ENCODE measurements around the gene ERC1. TPM values are rescaled to one million over a fixed set of nuclear protein-coding genes. Genes with fewer than 3 reads are reported as not detected.
"Not testable (repeated sequence)": the region's sequence is repeated elsewhere in the genome, so short reads cannot be mapped to it uniquely, and the experiment has no call there.

Gene ERC1
- total and polyA plus RNA-seq, 12 donors, result 6.5 to 67.5 (median 47.5) TPM

DNA sequence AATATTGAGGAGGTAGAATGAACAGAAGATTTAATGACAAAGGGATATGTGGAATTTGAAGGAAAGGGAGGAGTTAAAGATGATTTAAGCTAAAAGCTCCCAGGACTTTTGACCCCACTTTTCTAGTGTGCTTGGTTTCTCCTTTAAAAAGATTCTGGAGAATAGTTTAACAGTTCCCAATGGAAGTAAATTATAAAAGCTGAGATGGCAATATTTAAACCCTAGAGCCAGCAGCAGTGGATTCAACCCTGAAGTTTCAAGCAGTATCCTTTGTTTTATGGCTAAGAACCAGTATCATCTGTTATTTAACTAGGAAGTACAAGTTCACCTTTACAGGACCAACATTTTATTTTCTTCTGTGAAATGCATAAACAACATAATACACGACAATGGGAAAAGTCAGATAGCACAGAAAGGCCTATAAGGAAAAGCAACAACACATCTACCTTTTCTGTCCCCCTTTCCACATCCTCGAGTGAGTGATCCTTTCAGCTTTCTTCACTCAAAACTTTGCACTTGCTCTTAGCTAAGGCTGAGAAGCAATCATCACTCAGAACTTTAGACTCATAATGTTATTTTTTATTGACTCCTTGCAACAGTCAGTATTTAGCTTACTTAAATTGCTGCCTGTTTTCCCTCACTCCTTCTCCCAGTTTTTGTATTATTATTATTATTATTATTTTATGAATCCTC lies 338.9 kb downstream of the ERC1 start:
- intact Hi-C loops (cut with DNase I), result no loop called here
- whole genome bisulfite sequencing, 2 donors, result 86 to 87% methylated on average over 2 of the region's 2 CpGs
- ATAC-seq, result no peak

DNA sequence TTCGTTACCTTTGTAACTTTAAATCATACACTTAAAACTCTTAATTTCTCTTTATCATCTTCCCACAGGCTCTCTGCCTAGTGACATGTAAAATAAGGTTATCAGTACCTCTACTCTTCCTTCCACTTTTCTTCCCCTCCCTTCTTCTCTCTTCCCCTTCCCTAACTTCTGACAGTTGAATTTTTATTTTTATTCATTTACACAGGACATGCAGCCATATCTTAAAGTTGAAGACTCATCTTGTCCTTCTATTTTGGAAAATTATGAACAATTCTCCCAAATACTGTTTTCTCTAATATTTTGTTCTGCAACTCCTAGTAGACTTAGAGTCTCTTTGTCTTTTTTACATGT lies 339.4 kb downstream of the ERC1 start:
- Histone ChIP-seq H3K27ac (no peak overlapping the region), H3K36me3 (no peaks in the 10 kb centered on the region), H3K9me3 (peaks cover 0 to 6% (median 0%) of the 10 kb centered on the region in 11 donors), H3K27me3 (no peaks in the 10 kb centered on the region), H3K4me3 (no peak overlapping the region), H3K4me1 (peaks cover 0 to 8% (median 0%) of the 10 kb centered on the region in 9 donors)
- 95 to 100% methylated on average over 1 of the region's 1 CpG for WGBS, 2 donors
- no peak for ATAC-seq
- TF ChIP-seq, protein P1, sequence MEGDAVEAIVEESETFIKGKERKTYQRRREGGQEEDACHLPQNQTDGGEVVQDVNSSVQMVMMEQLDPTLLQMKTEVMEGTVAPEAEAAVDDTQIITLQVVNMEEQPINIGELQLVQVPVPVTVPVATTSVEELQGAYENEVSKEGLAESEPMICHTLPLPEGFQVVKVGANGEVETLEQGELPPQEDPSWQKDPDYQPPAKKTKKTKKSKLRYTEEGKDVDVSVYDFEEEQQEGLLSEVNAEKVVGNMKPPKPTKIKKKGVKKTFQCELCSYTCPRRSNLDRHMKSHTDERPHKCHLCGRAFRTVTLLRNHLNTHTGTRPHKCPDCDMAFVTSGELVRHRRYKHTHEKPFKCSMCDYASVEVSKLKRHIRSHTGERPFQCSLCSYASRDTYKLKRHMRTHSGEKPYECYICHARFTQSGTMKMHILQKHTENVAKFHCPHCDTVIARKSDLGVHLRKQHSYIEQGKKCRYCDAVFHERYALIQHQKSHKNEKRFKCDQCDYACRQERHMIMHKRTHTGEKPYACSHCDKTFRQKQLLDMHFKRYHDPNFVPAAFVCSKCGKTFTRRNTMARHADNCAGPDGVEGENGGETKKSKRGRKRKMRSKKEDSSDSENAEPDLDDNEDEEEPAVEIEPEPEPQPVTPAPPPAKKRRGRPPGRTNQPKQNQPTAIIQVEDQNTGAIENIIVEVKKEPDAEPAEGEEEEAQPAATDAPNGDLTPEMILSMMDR (IDR thresholded peaks at IDR 0.05), result no peak
- no peak for DNase-seq
- intact Hi-C loops (cut with DNase I), result no loop called here

More for the DNA sequence above, 338.9 kb downstream of the ERC1 start:
- Histone ChIP-seq H3K4me3 (no peak overlapping the region), H3K36me3 (no peaks in the 10 kb centered on the region), H3K9me3 (peaks cover 0 to 6% (median 0%) of the 10 kb centered on the region in 11 donors), H3K4me1 (peaks cover 0 to 13% (median 0%) of the 10 kb centered on the region in 9 donors), H3K27ac (no peak overlapping the region), H3K27me3 (no peaks in the 10 kb centered on the region)
- TF ChIP-seq, protein P1 (IDR thresholded peaks at IDR 0.05), result no peak
- no peak for DNase-seq

DNA sequence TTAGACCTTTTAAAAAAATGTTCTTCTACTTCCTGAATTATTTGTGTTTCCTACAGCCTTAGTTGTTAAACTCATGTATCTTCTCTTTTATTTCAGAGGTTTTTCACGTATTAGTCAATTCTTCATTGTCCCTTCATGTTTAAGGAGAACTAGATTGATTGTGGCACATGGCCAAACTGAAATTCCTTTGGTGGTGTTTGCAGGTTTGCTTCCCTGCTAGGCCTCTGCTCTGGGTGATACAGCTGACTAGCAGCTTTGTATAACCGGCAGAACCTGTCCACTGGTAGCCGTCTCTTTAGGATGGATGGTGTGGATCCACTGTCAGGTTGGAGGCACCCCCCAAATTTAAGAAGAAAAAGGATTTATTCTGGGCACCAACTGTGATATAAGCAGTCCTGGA lies 341.3 kb downstream of the ERC1 start:
- Histone ChIP-seq H3K36me3 (no peaks in the 10 kb centered on the region), H3K27ac (no peak overlapping the region), H3K4me1 (peaks cover 0 to 6% (median 0%) of the 10 kb centered on the region in 9 donors), H3K9me3 (peaks cover 0 to 6% (median 0%) of the 10 kb centered on the region in 11 donors), H3K4me3 (no peak overlapping the region), H3K27me3 (no peaks in the 10 kb centered on the region)
- ATAC-seq, result no peak
- TF ChIP-seq, protein P1 (IDR thresholded peaks at IDR 0.05), result no peak
- no peak for DNase-seq
- intact Hi-C loops (cut with DNase I), result no loop called here
- WGBS, 2 donors, result 60 to 69% methylated on average over 3 of the region's 3 CpGs

DNA sequence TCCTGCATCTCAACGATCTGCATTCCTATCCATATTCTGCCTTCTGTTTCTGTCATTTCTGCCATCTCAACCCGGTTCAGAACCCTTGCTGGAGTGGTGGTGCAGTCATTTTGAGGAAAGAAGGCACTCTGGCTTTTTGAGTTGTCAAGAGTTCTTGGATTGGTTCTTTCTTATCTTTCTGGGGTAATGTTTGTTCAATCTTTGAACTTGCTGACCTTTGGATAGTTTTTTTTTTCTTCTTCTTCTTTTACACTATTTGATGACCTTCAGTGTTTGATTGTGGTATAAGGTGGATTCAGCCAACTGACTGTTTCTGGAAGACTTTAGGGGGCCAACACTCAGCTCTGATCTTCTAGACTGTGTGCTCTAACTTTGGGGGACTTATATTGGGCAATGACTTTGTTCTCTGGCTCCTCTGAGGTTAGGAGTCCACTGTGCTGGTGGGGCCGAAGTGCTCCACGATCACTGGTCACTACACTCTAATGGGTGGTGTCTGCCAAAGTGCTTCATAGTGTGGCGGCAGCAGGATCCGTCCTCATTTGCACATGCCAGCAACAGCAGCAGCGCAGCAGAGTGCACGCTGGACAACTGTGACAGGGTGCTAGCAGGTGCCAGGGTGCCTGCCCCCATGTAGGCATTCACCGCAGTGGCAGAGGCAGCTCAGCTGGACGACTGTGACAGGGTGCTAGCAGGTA lies 347.6 kb downstream of the ERC1 start:
- intact Hi-C loops (cut with DNase I), result no loop called here
- Histone ChIP-seq H3K27ac (no peak overlapping the region), H3K27me3 (no peaks in the 10 kb centered on the region), H3K9me3 (peaks cover 0 to 6% (median 0%) of the 10 kb centered on the region in 11 donors), H3K4me1 (peaks cover 0 to 17% (median 0%) of the 10 kb centered on the region in 9 donors), H3K36me3 (peaks cover 0 to 7% (median 0%) of the 10 kb centered on the region in 9 donors), H3K4me3 (no peak overlapping the region)
- DNase-seq, result no peak
- TF ChIP-seq, protein P1 (IDR thresholded peaks at IDR 0.05), result no peak
- 77 to 81% methylated on average over 10 of the region's 10 CpGs for WGBS, 2 donors
- ATAC-seq, result peak in 2 of 8 donors; percentile 29 to 58

DNA sequence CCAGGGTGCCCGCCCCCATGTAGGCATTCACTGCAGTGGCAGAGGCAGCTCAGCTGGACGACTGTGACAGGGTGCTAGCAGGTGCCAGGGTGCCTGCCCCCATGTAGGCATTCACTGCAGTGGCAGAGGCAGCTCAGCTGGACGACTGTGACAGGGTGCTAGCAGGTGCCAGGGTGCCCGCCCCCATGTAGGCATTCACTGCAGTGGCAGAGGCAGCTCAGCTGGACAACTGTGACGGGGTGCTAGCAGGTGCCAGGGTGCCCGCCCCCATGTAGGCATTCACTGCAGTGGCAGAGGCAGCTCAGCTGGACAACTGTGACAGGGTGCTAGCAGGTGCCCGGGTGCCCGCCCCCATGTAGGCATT lies 348.1 kb downstream of the ERC1 start:
- intact Hi-C loops (cut with DNase I); DNase-seq: not testable (repeated sequence)

More for the DNA sequence above, 348.1 kb downstream of the ERC1 start:
- ATAC-seq, H3K27me3 ChIP-seq, H3K9me3 ChIP-seq, H3K36me3 ChIP-seq, H3K4me3 ChIP-seq, H3K27ac ChIP-seq: not testable (repeated sequence)
- H3K4me1 ChIP-seq, result peaks cover 0 to 19% (median 0%) of the 10 kb centered on the region in 9 donors
- WGBS, 2 donors, result 88 to 89% methylated on average over 7 to 8 of the region's 8 CpGs

Measured in heart right ventricle (tissue), 16 donors.